Hepatic stellate cell (primary cell): Measurements from ENCODE around the gene MTHFD2.
"Not testable (repeated sequence)": the region's sequence is repeated elsewhere in the genome, so short reads cannot be mapped to it uniquely, and the experiment has no call there.

Experiments used
- DNase-seq: peaks from one replicate; pipeline ENCODE4 v3.0.0; 2011; ENCODE audit warnings: low spot score

Gene MTHFD2

DNA sequence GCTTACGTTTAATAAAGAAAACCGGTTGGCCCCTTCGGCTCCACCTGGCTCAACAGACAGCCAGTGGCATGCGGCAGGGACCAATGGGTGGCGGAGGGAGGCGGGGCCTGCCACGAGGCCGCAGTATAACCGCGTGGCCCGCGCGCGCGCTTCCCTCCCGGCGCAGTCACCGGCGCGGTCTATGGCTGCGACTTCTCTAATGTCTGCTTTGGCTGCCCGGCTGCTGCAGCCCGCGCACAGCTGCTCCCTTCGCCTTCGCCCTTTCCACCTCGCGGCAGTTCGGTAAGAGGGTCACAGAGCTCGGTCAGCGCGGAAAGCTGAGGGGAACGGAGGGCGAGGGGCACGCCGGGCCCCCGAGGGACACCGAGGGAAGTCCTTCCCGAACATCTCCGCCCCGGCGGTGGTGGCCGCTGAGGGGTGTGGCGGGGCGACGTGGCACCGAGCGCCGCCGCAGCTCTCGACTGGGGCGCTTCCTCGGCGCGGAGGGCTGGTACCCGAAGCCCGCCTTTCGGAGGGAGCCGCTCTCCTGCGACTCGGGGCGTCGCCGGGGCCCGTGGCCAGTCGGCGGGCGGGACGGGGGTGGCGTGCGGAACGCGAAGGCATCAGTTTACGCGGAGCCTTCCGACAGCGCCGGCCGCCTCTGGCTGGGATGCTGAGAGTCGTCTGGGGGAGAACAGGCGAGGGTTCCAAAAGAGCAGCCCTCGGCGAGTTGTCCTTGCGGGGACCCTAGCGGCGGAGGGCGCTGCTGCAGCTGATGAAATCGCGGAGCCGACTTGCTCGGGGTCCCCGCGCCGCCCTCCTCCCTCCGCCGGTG is at the start of gene MTHFD2:
TSS of gene MTHFD2 (plus strand) at position 155 of the 814 bp plus-strand sequence. CDS start at position 182, 27 bp downstream.
- peak; percentile 98 for DNase-seq

DNA sequence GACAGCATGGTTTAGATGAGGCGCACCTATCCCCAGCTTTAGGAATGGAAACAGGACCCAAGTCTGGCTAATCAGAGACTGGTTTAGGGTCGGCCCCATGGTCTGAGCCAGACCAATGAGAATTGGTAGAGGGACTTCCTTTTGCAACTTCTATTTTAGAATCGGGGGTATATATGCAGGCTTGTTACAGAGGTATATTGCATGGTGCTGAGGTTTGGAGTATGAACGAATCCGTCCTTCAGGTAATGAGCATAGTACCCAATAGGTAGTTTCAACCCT is 49.2 kb upstream of the MTHFD2 start:
- DNase-seq, result no peak

DNA sequence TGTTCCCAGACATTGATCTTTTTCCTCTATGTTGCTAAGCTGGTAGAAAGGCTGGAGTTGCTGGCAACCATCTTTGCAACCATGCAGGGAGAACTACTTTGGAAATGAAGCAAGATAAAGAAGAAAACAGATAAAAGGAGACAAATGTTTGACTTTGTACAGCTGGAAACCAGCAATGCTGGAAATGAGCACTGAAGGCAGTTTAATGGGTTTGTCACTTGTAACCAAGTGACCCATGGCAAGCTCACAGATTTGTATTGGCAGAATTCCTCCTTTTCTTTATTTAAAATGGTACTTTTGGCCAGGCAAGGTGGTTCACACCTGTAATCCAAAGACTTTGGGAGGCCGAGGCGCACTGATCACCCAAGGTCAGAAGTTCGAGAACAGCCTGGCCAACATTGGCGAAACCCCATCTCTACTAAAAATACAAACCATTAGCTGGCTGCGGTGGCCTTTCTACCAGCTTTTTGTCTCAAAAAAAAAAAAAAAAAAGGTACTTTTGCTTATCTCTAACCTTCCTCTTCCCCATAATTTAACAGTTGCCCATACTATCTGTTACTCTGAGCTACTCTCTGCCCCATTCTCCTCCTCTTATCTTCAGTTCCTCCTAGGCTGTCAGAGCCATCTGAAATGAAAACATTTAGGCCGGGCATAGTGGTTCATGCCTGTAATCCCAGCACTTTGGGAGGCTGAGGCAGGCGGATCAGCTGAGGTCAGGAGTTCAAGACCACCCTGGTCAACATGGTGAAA is 48.7 kb upstream of the MTHFD2 start:
- DNase-seq, result no peak

GRCh38 chr2:74152954-74153353 is 45.5 kb upstream of the MTHFD2 start:
- no peak for DNase-seq

DNA sequence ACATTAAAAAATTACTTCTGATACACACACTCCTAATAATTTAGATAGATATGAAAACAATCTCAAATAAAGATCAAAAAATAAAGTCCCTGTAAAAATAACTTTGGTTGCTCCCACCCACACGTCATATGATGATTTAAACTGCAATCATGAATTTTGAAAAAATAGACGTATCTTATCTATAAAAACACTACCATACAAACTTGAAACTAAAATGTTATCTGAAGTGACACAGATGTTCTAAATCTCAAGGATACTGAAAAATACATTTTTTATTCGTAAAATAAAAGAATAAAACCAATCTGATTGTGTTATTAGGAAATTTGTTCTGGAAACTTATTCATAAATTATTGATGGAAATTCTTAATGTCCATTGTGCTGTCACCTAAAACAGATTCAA is 42.6 kb upstream of the MTHFD2 start:
- no peak for DNase-seq

GRCh38 chr2:74162951-74163350 is 35.5 kb upstream of the MTHFD2 start:
- no peak for DNase-seq

DNA sequence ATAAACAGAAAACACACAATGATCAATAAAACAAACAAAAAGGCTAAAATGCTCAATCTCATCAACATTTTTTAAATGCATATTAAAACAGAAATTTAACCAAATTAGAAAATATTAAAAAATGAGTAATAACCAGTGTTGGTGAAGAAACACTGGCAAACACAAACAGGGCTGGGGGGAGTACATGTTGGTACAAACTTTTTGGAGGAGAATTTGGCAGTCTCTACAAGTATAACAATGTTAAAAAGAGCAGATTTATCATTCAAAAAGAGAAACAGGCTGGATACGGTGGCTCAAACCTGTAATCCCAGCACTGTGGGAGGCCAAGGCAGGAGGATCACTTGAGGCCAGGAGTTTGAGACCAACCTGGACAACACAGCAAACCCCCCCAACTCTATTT is 33.7 kb upstream of the MTHFD2 start:
- DNase-seq, result no peak

- no peak for DNase-seq
Measured at GRCh38 chr2:74168739-74169138, 29.7 kb upstream of the MTHFD2 start.

- DNase-seq, result no peak
Measured at GRCh38 chr2:74174909-74175308, 23.5 kb upstream of the MTHFD2 start.

DNA sequence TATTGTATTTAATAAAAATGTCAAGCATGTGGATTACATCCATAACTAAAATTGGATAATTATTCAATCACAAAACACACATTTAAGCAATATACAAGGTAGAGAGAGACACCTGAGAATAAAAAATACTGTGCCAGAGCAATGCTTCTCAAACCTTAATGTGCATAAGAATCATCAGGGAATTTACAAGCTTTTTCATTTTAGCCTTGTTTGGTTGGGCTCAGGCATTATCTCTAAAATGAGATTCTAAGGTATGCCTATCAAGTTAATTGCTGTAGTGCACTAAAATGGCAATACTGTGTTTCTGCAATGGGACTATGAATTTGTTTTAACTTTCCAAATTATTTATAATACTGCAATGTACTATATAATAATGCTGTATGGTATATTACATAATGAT is 20.7 kb upstream of the MTHFD2 start:
- no peak for DNase-seq

DNA sequence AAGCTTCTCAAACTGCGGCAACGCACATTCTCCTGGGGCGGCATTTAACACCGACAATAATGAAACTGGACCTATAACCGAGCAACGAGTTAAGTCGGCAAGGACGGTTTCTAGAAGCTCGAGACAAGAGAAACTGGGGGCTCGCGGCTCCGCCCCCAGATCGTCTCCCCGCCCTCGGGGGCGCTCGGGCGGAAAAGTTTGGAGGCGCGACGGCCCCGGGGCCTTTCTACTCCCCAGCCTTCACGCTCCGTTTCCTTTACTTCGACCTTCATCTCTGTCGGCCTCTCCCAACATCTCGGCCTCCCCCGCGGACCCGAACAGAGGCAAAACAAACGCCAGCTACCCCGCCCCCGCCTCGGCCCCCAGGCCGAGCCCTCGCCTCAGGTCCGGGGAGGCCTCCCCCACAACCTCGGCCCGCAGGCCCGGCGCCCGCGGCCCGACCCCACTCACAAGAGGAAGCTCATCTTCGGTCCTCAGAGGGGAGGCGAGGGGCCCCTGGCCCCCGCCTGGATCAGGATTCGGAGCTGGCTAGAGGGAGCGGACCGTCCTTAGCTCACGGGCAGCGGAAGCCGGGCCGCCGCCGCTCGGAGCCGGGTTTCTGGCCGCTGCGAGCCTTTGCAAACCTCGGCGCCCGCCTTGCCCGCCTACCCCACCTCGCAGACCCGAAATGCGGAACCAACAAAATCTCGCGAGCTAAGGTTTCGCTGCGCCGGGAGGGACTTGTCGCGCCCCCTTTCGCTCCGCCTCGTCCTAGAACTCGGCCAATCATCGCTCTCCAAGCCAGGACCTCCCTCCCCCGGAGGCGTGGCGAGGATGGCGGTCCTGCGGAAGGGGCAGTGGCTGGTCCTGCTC is 20.0 kb upstream of the MTHFD2 start, which contains the start of gene MOB1A:
TSS of gene MOB1A (minus strand) at position 669 of the 852 bp plus-strand sequence. CDS start at position 464, 205 bp downstream.
- peak; percentile 97 for DNase-seq

DNA sequence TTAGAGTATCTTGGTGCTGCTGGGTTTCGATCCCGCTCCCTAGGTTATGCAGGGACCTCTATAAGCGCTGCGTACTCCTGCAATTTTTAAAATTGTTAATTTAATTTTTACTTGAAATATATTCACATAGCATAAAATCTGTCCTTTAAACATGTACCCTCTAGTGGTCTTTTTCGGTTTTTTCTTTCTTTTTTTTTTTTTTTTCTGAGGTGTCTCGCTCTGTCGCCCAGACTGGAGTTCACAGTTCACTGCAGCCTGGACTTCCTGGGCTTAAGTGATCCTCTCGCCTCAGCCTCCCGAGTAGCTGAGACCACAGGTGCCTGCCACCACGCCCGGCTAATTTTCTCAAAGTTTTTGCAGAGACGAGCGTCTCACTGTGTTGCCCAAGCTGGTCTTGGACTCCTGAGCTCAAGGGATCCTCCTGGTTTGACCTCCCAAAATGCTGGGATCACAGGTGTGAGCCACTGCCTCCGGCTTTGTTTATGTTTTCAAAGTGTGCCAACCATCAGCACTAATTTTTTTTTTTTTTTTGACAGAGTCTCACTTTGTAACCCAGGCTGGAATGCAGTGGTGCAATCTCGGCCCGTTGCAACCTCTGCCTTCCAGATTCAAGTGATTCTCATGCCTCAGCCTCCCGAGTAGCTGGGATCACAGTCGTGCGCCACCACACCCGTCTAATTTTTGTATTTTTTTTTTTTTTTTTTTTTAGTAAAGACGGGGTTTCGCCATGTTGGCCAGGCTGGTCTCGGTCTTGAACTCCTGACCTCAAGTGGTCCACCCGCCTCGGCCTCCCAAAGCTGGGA is 19.2 kb upstream of the MTHFD2 start:
- DNase-seq, result no peak

GRCh38 chr2:74181739-74182138 is 16.7 kb upstream of the MTHFD2 start:
- DNase-seq, result no peak

DNA sequence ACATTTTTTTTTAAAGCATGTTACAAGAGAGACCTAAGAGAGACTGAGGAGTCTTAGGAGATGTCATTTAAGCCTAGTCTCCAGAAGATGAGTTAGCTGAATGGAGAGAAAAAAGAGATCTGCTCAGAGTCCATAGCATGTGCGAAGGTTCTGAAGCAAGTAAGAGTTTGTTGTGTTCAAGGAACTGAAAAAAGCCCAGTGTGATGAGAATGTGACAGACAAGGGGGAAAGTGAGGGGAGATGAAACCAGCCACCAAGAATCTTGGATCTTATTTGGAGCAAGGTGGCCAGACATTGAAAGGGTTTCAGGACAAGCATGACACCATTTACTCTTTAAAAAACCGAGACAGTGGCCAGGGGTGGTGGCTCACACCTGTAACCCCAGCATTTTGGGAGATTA is 14.5 kb upstream of the MTHFD2 start:
- DNase-seq, result no peak

GRCh38 chr2:74186038-74186437 is 12.4 kb upstream of the MTHFD2 start:
- no peak for DNase-seq

DNA sequence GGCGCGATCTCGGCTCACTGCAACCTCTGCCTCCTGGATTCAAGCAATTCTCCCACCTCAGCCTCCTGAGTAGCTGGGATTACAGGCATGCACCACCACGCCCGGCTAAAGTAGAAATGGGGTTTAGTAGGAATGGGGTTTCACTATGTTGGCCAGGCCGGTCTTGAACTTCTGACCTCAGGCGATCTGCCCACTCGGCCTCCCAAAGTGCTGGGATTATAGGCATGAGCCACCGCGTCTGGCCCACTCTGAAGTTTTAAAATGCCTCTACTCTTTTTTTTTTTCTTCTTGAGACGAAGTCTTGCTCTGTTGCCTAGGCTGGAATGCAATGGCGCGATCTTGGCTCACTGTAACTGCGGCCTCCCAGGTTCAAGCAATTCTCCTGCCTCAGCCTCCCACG is 11.7 kb upstream of the MTHFD2 start:
- DNase-seq, result not testable (repeated sequence)

- DNase-seq, result no peak
Measured at GRCh38 chr2:74188018-74188601, 10.3 kb upstream of the MTHFD2 start.

- DNase-seq, result no peak
Measured at GRCh38 chr2:74188696-74189095, 9.7 kb upstream of the MTHFD2 start.

- DNase-seq, result no peak
Measured at GRCh38 chr2:74191596-74192380, 6.6 kb upstream of the MTHFD2 start.

DNA sequence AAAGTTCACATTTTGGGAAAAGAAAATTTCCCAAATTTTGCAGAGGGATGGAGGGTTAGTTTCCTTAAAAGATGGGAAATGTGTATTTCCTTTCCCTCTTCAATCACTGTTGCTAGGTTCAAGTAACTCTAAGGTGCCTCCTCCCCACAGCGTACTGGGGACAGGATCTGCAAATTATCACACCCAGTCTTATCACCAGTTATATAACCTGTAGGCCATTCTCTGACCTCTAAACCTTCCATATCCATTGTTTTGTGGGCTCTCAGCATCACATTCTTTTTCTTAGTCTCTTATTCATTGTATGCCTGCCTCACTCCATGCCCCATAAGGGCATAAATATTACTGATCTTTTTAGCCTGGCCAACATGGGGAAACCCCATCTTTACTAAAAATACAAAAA is 3.6 kb upstream of the MTHFD2 start:
- DNase-seq, result no peak

GRCh38 chr2:74197049-74197448 is 1.4 kb upstream of the MTHFD2 start:
- no peak for DNase-seq
